ENCODE results near the gene LRRC55.

DNA sequence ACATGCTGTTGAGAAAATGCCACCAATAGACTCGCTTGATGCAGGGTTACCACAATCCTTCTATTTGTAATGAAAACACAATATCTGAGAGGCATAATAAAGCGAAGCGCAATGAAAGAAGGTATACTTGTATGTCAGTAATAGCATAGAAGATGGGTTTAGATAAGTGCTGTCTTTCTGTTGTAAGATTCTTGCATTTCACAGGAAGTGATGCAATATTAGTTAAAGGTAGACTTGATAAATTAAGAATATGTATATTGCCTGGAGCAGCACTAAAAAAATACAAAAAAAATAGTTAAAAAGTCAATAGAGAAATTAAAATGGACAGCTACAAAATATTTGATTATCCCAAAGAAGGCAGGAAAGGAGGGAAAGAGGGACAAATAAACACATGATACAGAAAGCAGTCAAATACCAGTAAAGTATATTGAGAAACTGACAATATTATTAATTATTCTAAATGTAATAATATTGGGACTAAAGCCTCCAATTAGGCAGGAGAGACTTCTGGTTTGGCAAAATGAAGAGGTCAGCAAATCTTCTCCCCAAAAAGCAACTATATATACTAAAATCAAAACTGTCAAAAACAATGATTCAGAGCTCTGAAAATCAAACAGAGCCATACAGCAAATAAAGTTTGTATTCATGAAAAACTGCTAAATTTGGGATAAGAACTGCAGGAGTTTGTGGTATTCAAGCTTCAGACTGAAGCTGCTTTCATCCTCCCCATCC, 46.6 kb upstream of the LRRC55 start:
- TF ChIP-seq CTCF (IDR thresholded peaks at IDR 0.05; ENCODE audit: extremely low read depth in 1 of 2, insufficient read depth in 1 of 2, low read depth in 1 of 2, low read length in 2 of 2), result no peak
- no peak for TF ChIP-seq POLR2AphosphoS5 (IDR thresholded peaks at IDR 0.05; ENCODE audit: insufficient read depth, low read depth, low read length)
- TF ChIP-seq, protein P1, sequence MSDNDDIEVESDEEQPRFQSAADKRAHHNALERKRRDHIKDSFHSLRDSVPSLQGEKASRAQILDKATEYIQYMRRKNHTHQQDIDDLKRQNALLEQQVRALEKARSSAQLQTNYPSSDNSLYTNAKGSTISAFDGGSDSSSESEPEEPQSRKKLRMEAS (IDR thresholded peaks at IDR 0.05; ENCODE audit: insufficient read depth, insufficient read length), result no peak
- no peak for TF ChIP-seq POLR2A (IDR thresholded peaks at IDR 0.05; ENCODE audit: low read depth, low read length)
- no peak for TF ChIP-seq EZH2 (IDR thresholded peaks at IDR 0.05; ENCODE audit: borderline replicate concordance, low read depth, low read length, severe bottlenecking)
- no peak for TF ChIP-seq JUN (IDR thresholded peaks at IDR 0.05; ENCODE audit: borderline replicate concordance, insufficient read depth, insufficient read length, low read depth)
- TF ChIP-seq GATA2 (IDR thresholded peaks at IDR 0.05; ENCODE audit: insufficient read depth, insufficient read length, low read depth, low read length), result no peak

Data from endothelial cell of umbilical vein (primary cell).